GM12872 (cell line): Measurements from ENCODE around the gene GSS.

ENCODE experiments used
- CTCF ChIP-seq: IDR thresholded peaks from 3 replicates; pipeline ENCODE4 v1.5.1; 2011; ENCODE audit warnings: low read depth, mild to moderate bottlenecking, low read length, moderate library complexity; ENCODE audit not compliant: insufficient read depth

The GSS gene

DNA sequence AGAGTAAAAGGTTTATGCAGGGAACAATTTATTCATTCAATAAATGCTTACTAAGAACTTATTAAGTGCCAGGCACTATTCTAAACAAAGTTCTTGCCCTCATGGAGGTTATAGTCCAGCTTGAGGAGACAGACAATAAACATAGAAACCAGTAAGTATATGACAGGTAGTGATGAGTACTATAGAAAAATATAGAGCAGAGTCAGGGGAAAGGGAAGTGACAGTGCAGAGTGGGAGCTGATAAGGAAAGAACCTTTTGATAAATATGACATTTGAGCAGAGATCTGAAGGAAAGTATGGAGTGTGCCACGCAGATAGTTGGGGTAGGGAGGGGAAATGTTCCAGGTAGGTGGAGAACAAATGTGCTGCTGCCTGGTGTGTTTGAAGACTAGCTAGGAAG lies 67.1 kb downstream of the GSS start:
- no peak for TF ChIP-seq CTCF

GRCh38 chr20:34887023-34887422 lies 68.6 kb downstream of the GSS start:
- TF ChIP-seq CTCF, result no peak

GRCh38 chr20:34886122-34886521 lies 69.5 kb downstream of the GSS start:
- TF ChIP-seq CTCF, result no peak

- no peak for TF ChIP-seq CTCF
Measured at GRCh38 chr20:34884260-34884659, 71.3 kb downstream of the GSS start.

DNA sequence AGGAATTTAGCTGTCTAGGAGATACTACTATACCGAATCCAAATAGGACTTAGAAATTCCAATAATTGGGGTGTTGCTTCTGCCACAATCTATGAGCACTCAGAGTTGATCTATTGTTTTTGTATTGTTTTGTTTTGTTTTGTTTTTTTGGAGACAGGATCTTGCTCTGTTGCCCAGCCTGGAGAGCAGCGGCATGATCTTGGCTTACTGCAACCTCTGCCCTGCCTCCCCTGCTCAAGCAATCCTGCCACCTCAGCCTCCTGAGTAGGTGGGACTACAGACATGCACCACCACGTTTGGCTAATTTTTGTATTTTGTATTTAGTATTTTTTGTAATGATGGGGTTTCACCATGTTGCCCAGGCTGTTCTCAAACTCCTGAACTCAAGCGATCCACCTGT lies 71.8 kb downstream of the GSS start:
- TF ChIP-seq CTCF, result no peak

- TF ChIP-seq CTCF, result no peak
Measured at GRCh38 chr20:34883087-34883688, 72.4 kb downstream of the GSS start.

GRCh38 chr20:34881689-34882088 lies 73.9 kb downstream of the GSS start:
- no peak for TF ChIP-seq CTCF
